AG04450 (cell line): ENCODE data around the gene RNF220. TPM values are rescaled to one million over a fixed set of nuclear protein-coding genes. Genes with fewer than 3 reads are reported as not detected.

Experiments used
- CTCF ChIA-PET: fragments of 300-600, 350-600 bp; formaldehyde crosslinking; extraction: SDS; loops from one replicate; lab custom pipeline; 2022; ENCODE audit warnings: antibody characterized with exemption, inconsistent platforms; lab: Charles Lee
- POLR2A ChIA-PET: fragments of 350-600 bp; formaldehyde crosslinking; extraction: SDS; loops from one replicate; lab custom pipeline; 2021; ENCODE audit warnings: antibody characterized with exemption, inconsistent platforms; lab: Yijun Ruan, JAX
- DNase-seq: peaks from one replicate; pipeline ENCODE4 v3.0.0-alpha.2; 2011; ENCODE audit warnings: low read depth, low spot score
- H3K27ac ChIP-seq: one replicate; pipeline ENCODE4 v1.5.1; 2012; ENCODE audit warnings: low read depth, low read length, control low read depth
- H3K27me3 ChIP-seq: one replicate; pipeline ENCODE4 v1.6.0; 2012; ENCODE audit warnings: low read length; ENCODE audit not compliant: control insufficient read depth, insufficient read depth
- H3K4me3 ChIP-seq: 2 replicates; pipeline ENCODE4 v1.5.1; 2011; ENCODE audit warnings: mild to moderate bottlenecking, low read depth, low read length, control low read depth
- H3K9me3 ChIP-seq: 2 replicates; pipeline ENCODE4 v1.5.1; 2012; ENCODE audit warnings: low read length; ENCODE audit not compliant: control insufficient read depth, insufficient read depth
- polyA plus RNA-seq: library from polyadenylated mRNA; depleted of rRNA; stranded (reverse); fragments of >200 nt; gene quantifications from 2 replicates; pipeline ENCODE4 v1.2.3, GENCODE V29; 2011
- TF ChIP-seq, protein P1 (sequence below): IDR thresholded peaks from 2 replicates; pipeline ENCODE4 v1.5.1; 2011; ENCODE audit warnings: low read depth, low read length, control low read depth, inconsistent platforms

The RNF220 gene
- polyA plus RNA-seq, 1 experiment: 46.4 TPM

- POLR2A ChIA-PET: no interaction called here
- Histone ChIP-seq H3K9me3 (no peaks in the 10 kb centered on the region), H3K4me3 (no peak overlapping the region), H3K27me3 (peaks cover 38% of the 10 kb centered on the region), H3K27ac (no peak overlapping the region)
- DNase-seq: no peak
- CTCF ChIA-PET: interaction anchor here (1.9 kb wide), 1 partner anchor 9 kb away, joined by 7 read pairs; no protein-coding TSS in a partner anchor
- TF ChIP-seq, protein P1, sequence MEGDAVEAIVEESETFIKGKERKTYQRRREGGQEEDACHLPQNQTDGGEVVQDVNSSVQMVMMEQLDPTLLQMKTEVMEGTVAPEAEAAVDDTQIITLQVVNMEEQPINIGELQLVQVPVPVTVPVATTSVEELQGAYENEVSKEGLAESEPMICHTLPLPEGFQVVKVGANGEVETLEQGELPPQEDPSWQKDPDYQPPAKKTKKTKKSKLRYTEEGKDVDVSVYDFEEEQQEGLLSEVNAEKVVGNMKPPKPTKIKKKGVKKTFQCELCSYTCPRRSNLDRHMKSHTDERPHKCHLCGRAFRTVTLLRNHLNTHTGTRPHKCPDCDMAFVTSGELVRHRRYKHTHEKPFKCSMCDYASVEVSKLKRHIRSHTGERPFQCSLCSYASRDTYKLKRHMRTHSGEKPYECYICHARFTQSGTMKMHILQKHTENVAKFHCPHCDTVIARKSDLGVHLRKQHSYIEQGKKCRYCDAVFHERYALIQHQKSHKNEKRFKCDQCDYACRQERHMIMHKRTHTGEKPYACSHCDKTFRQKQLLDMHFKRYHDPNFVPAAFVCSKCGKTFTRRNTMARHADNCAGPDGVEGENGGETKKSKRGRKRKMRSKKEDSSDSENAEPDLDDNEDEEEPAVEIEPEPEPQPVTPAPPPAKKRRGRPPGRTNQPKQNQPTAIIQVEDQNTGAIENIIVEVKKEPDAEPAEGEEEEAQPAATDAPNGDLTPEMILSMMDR: no peak
These were observed 180.4 kb downstream of the RNF220 start for GRCh38 chr1:44585315-44585920.

- POLR2A ChIA-PET: no interaction called here
- Histone ChIP-seq H3K4me3 (no peak overlapping the region), H3K27me3 (peaks cover 33% of the 10 kb centered on the region), H3K9me3 (no peaks in the 10 kb centered on the region), H3K27ac (no peak overlapping the region)
- TF ChIP-seq, protein P1: no peak
- DNase-seq: no peak
- CTCF ChIA-PET: no interaction called here
These were observed 182.9 kb downstream of the RNF220 start for GRCh38 chr1:44587796-44588460.

DNA sequence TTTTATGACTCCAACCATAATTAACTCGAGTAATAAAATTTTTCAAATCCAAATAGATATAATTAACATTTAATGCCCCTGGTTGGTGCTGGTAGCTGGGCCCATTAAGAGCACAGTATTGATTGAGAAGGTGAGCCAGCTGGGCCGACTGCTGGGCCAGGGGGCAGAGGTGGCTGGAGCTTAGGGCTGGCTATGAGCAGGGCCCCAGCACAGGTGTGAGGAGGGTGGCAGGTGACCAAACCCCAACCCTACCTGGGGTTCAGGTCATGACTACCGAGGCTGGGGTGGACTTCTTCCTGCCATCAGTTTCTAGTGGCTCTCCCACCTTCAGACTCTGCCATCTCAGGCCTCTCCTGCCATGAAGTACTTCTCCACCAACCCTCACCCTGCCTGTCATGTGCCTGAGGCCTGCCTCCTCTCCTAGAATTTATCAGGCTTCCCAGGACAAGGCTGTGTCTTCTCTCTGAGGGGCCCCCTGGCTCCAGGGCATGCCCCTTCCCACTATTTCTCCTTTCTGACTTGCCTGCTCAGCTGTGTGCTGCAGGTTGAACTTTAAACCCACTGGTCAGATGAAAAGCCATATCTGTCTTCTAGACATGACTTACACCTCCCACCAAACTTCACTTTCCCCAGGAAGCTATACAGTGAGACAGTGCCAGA is 183.6 kb downstream of the RNF220 start:
- POLR2A ChIA-PET: no interaction called here
- CTCF ChIA-PET: no interaction called here
- DNase-seq: no peak
- Histone ChIP-seq H3K4me3 (no peak overlapping the region), H3K9me3 (no peaks in the 10 kb centered on the region), H3K27ac (no peak overlapping the region), H3K27me3 (peaks cover 33% of the 10 kb centered on the region)
- TF ChIP-seq, protein P1: no peak

DNA sequence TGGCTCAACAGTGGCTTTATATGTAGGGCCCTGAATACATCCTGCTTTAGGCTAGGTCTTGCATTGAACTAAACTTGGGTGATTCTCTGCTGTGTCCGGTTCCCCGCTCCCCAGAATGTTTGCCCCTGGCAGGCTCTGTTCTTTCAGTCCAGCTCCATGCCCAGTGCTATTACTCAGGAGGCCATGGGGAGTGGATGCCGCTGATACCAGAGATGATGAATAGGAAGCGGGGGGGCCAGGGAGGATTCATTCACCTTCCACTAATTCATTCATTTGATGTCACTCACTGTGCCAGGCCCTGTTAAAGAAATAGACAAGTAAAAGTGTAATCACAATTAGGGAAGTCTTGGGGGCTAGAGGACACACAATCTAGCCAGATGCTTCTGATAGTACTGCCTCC is 185.4 kb downstream of the RNF220 start:
- peaks cover 25% of the 10 kb centered on the region for H3K27me3 ChIP-seq
- ChIA-PET POLR2A (no interaction called here), CTCF (interaction anchor here (0.7 kb wide), 1 partner anchor 74 kb away, joined by 3 read pairs; no protein-coding TSS in a partner anchor)
- no peak overlapping the region for H3K4me3 ChIP-seq
- no peaks in the 10 kb centered on the region for H3K9me3 ChIP-seq
- TF ChIP-seq, protein P1: no peak
- DNase-seq: no peak
- H3K27ac ChIP-seq: no peak overlapping the region

DNA sequence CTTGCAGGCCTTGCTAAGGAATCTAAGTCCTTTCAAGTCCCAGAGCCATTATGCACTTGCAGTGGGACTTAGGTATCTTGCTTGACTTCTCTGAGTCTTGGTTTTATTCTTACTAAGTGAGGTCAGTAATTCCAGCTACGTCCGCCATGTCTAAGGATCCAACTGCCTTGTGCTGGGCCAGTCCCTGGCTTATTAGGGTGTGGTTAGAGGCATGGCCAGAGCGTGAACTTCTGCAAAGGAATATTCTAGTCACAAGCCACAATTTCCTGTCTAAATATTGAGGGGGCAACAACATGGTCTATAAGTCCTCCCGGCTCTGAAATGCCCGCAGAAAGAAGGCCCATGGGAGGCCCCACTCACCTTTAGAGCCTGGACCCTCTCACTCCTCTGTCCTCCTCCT is 186.3 kb downstream of the RNF220 start:
- ChIA-PET POLR2A (no interaction called here), CTCF (interaction anchor here (6.5 kb wide), 1 partner anchor 212 kb away, joined by 93 read pairs; no protein-coding TSS in a partner anchor)
- no peak for DNase-seq
- H3K9me3 ChIP-seq: no peaks in the 10 kb centered on the region
- H3K27ac ChIP-seq: no peak overlapping the region
- TF ChIP-seq, protein P1: no peak
- H3K4me3 ChIP-seq: no peak overlapping the region
- H3K27me3 ChIP-seq: peaks cover 16% of the 10 kb centered on the region
